GM12801 (cell line): ENCODE results near the gene ATG5.

ENCODE experiments used
- CTCF ChIP-seq: IDR thresholded peaks from one replicate; pipeline ENCODE4 v1.5.1; 2011; ENCODE audit warnings: control low read depth; ENCODE audit not compliant: insufficient read length; ENCODE audit errors: extremely low read depth

Gene ATG5

GRCh38 chr6:106135911-106136571, 189.5 kb downstream of the ATG5 start:
- TF ChIP-seq CTCF = no peak

- no peak for TF ChIP-seq CTCF
Observed at GRCh38 chr6:106134906-106135634, 190.5 kb downstream of the ATG5 start.
